ENCODE measurements around the gene B3GALT6. TPM values are rescaled to one million over a fixed set of nuclear protein-coding genes. Genes with fewer than 3 reads are reported as not detected.

The B3GALT6 gene
- total RNA-seq, 6 experiments from 2014 or later: 24.5 to 35.7 (median 25.8) TPM

- no peak for TF ChIP-seq CTCF (IDR thresholded peaks at IDR 0.05)
- Mint-ChIP-seq H3K9me3 (no peaks in the 10 kb centered on the region), H3K4me3 (no peak overlapping the region), H3K36me3 (ENCODE audit: low read depth) (peaks cover 18% of the 10 kb centered on the region), H3K27ac (no peak overlapping the region), H3K27me3 (ENCODE audit: insufficient read depth) (0 out of 2 replicates have a peak, but pooled peaks cover 1% of the 10 kb centered on the region), H3K4me1 (ENCODE audit: low read depth) (no peaks in the 10 kb centered on the region)
- no peak for DNase-seq
Observed at GRCh38 chr1:1217621-1218523, 14.2 kb upstream of the B3GALT6 start.

GRCh38 chr1:1218524-1219200, 13.4 kb upstream of the B3GALT6 start:
- Mint-ChIP-seq H3K36me3 (ENCODE audit: low read depth) (peaks cover 23% of the 10 kb centered on the region), H3K27me3 (ENCODE audit: insufficient read depth) (0 out of 2 replicates have a peak, but pooled peaks cover 1% of the 10 kb centered on the region), H3K27ac (no peak overlapping the region), H3K4me3 (no peak overlapping the region), H3K9me3 (no peaks in the 10 kb centered on the region), H3K4me1 (ENCODE audit: low read depth) (no peaks in the 10 kb centered on the region)
- TF ChIP-seq CTCF (IDR thresholded peaks at IDR 0.05): no peak
- no peak for DNase-seq

- peaks cover 23% of the 10 kb centered on the region for H3K36me3 Mint-ChIP-seq (ENCODE audit: low read depth)
- no peak for DNase-seq
- no peaks in the 10 kb centered on the region for H3K4me1 Mint-ChIP-seq (ENCODE audit: low read depth)
- TF ChIP-seq CTCF (IDR thresholded peaks at IDR 0.05): no peak
- H3K9me3 Mint-ChIP-seq: no peaks in the 10 kb centered on the region
- no peak overlapping the region for H3K4me3 Mint-ChIP-seq
- no peak overlapping the region for H3K27ac Mint-ChIP-seq
- 0 out of 2 replicates have a peak, but pooled peaks cover 1% of the 10 kb centered on the region for H3K27me3 Mint-ChIP-seq (ENCODE audit: insufficient read depth)
Observed at GRCh38 chr1:1219341-1219740, 12.7 kb upstream of the B3GALT6 start.

GRCh38 chr1:1220197-1220596, 11.8 kb upstream of the B3GALT6 start:
- Mint-ChIP-seq H3K36me3 (ENCODE audit: low read depth) (peaks cover 27% of the 10 kb centered on the region), H3K4me1 (ENCODE audit: low read depth) (no peaks in the 10 kb centered on the region), H3K27me3 (ENCODE audit: insufficient read depth) (0 out of 2 replicates have a peak, but pooled peaks cover 1% of the 10 kb centered on the region), H3K4me3 (no peak overlapping the region), H3K27ac (no peak overlapping the region), H3K9me3 (no peaks in the 10 kb centered on the region)
- no peak for TF ChIP-seq CTCF (IDR thresholded peaks at IDR 0.05)
- no peak for DNase-seq

- Mint-ChIP-seq H3K4me1 (ENCODE audit: low read depth) (no peaks in the 10 kb centered on the region), H3K36me3 (ENCODE audit: low read depth) (peaks cover 32% of the 10 kb centered on the region), H3K27ac (no peak overlapping the region), H3K4me3 (no peak overlapping the region), H3K27me3 (ENCODE audit: insufficient read depth) (0 out of 2 replicates have a peak, but pooled peaks cover 1% of the 10 kb centered on the region), H3K9me3 (no peaks in the 10 kb centered on the region)
- no peak for DNase-seq
- TF ChIP-seq CTCF (IDR thresholded peaks at IDR 0.05): no peak
Observed at GRCh38 chr1:1221887-1222574, 10.0 kb upstream of the B3GALT6 start.

Data from HFFc6 (cell line).